ENCODE results near the gene HARS2.
"Not testable (repeated sequence)": the region's sequence is repeated elsewhere in the genome, so short reads cannot be mapped to it uniquely, and the experiment has no call there.

Gene HARS2

DNA sequence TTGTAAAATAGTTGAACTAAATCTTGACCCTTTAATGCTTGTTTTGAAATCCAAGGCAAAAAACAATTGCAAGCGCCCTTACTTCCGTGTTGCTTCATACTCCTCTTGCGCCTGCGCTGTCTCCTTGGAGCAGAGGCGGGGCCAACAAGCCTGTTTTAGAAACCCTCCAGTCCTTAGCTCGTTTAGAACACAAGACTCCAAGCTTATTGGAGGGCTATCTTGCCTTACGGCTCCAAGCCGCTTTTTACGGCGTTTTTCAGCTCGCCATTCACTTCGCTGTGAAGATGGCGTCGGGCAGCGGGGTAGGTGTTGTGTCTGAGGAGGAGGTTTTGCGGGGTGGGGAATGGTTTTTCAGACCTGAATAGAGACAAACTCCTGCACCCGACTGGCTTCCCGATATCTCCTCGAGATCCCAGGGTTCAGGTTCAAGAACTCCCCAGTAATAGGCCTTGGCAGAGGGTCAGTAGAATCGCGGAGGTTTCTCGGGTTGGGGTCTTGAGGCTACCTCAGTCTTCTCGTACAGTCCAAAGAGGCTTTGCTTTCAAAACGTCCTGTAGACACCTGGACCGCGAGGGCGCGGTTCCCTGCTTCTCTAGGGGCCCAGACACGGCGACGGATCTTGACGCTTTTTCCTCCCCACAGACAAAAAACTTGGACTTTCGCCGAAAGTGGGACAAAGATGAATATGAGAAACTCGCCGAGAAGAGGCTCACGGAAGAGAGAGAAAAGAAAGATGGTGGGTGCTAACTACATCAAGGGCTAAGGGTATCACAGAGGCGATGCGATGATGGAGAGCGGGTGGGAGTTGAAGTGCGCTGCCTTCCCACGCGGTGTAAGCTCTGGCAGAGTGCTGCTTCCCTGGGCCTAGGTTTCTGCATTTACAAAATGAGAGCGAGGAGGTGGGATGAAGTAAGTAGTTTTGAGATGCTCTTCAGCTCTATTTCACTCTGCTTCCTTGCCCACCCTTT, 9.2 kb downstream of the HARS2 start, which contains the start of gene ZMAT2:
Gene ZMAT2, plus strand, starts transcription at position 271 of the 968 bp plus-strand sequence. Its CDS starts 14 bp downstream, at position 285.
- DNase-seq = peak; percentile 99

- DNase-seq = no peak
Measured at GRCh38 chr5:140707812-140708211, 16.6 kb downstream of the HARS2 start.

DNA sequence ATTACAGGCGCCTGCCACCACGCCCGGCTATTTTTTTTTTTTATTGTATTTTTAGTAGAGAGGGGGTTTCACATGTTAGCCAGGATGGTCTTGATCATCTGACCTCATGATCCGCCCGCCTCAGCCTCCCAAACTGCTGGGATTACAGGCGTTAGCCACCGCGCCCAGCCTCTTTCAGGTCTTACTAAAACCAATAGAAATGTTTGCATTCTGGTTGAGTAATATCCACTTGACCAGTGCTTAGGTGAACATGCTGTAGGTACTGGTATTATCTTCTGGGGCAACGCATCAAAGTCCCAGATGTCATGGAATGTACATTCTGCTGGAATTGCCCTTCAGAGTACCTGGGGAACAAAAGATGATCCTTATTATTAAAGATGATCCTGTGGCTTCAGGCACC, 17.5 kb downstream of the HARS2 start:
- DNase-seq = peak; percentile 92

DNA sequence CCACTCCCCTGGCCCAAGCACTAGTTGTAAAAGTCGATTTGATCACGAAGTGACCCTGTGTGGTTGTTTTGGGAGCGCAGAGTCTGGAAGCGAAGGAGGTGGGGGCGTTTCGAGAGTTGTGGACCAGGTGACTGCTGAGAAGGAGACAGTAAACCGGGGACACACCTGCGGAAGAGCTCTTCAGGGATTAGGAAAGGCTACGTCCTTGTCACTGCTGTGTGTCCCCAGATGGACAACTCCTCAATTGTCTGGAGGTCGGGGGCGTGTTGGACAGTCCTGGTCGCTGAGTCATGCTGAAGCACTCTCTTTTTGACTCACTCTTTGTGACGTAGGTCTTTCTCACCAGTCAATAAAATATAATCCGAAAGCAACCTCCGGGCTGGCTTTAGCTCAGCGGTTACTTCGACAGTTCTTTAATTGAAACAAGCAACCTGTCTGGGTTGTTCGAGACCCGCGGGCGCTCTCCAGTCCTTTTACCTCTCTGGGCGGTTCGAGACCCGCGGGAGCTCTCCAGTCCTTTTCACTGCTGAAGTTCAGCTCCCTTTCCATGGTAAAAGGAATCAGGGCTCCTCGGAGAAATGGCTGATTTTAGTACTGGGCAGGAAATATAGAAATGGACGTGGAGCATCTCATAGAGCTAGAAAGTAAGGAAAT, 19.8 kb downstream of the HARS2 start:
- peak; percentile 99 for DNase-seq

GRCh38 chr5:140711794-140712193, 20.5 kb downstream of the HARS2 start:
- DNase-seq = no peak

- peak; percentile 32 for DNase-seq
Measured at GRCh38 chr5:140713562-140714094, 22.4 kb downstream of the HARS2 start.

DNA sequence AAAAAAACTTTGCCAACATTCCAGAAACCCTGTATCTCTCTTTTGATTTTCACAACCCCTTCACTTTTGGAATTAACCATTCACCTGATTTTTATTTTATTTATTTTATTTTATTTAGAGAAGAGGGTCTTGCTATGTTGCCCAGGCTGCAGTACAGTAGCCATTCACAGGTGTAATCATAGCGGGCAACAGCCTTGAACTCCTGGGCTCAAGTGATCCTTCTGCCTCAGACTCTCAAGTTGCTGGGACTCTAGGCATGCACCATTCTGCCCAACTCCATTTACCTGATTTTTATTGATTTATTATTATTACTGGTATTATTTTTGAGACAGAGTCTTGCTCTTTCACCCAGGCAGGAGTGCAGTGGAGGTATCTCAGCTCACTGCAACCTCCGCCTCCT, 25.0 kb downstream of the HARS2 start:
- not testable (repeated sequence) for DNase-seq

DNA sequence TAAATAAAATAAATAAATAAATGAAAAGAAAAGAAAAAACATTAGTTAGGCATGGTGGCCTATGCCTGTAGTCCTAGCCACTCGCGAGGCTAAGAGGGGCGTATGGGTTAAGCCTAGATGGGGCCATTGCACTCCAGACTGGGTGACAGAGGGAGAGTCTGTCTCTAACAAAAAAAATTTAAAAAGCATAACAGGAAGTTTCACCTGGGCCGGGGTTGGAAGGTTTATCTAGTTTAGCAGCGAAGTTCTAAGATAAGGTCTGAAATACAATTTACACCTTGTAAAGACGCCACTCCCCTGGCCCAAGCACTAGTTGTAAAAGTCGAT, 27.0 kb downstream of the HARS2 start:
- no peak for DNase-seq

- peak; percentile 34 for DNase-seq
Measured at GRCh38 chr5:140720738-140721137, 29.5 kb downstream of the HARS2 start.

DNA sequence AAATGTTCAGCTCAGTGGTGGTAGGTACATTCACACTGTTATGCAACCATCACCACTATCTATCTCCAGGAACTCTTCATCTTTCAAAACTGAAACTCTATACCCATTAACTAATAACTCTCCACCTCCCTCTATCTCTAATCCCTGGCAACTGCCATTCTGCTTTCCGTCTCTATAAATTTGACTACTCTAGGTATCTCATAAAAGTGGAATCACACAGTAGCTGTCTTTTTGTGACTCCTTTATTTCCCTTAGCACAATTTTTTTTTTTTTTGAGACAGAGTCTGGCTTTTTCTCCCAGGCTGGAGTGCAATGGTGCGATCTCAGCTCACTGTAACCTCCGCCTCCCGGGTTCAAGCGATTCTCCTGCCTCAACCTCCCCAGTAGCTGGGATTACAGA, 30.1 kb downstream of the HARS2 start:
- peak; percentile 18 for DNase-seq

DNA sequence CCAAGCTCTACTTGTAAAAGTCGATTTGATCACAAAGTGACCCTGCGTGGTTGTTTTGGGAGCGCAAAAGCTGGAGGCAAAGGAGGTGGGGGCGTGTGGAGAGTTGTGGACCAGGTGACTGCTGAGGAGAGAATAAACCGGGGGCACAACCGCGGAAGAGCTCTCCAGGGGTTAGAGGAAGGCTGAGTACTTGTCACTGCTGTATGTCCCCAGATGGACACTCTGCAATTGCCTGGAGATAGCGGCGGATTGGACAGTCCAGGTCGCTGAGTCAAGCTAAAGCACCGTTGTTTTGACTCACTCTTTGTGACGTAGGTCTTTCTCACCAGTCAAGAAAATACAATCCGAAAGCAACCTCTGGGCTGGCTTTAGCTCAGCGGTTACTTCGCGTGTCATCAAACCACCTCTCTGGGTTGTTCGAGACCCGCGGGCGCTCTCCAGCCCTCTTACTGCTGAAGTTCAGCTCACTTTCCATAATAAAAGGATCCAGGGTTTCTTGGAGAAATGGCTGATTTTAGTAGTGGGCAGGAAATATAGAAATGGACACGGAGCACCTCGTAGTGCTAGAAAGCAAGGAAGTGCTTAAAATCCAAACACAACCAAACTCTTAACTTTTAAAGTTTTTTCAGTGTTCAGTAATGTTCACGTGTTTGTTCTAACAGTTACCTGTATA, 34.7 kb downstream of the HARS2 start:
- DNase-seq = peak; percentile 97

DNA sequence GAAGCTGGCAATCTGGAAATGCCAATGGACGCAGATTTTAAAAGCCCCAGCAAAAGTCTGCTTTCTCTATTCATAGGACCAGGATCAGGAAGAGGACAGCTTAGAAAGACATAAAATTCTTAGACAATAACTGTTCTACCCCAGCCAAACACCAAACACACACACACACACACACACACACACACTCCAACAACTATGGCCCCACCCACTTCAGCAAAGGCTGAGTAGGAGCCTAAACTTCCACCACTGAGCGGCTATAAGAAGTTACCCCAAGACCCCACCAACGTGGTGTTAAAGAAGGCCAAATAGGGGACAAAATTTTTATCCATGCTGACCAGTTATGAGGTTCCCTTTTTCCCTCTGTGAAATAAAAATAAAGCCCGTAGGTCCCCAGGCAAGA, 41.8 kb downstream of the HARS2 start:
- no peak for DNase-seq

DNA sequence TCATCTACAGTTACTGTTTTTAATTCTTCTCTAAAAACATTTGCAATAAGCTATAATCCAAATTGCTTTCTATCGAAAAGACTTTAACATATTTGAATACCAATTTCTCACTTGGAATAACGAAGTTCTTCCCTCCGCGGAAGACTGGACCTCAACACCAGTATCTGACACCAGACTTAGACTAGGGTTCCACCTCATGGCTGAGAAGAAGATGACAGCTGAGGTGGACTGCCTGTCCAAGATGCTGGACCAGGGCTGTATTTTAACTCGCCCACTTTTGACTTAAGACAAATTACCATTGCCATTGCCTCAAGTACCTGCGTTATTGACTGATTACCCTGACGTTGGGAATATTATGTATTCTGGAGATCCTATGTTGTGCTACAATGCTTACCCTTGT, 43.1 kb downstream of the HARS2 start:
- DNase-seq = peak; percentile 38

DNA sequence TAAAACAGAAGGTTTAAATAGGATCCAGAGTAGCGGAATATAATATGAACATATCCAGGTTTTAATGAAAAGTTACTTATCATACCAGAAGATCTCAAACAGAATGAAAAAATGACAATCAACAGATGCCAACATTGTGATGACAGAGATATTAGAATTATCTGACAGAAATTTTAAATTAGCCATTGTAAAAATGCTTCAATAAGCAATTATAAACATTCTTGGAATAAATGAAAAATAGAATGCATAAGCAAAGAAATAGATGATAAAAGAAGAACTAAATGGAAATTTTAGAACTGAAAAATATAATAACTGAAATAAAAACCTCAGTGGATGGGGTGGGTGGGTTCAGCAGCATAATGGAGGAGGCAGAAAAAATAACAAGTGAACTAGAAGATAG, 46.2 kb downstream of the HARS2 start:
- DNase-seq = no peak

GRCh38 chr5:140741967-140742366, 50.7 kb downstream of the HARS2 start:
- no peak for DNase-seq

Data from DMS53 (cell line).